ENCODE measurements around the gene KRTAP25-1. TPM values are rescaled to one million over a fixed set of nuclear protein-coding genes. Genes with fewer than 3 reads are reported as not detected.

The KRTAP25-1 gene
- total RNA-seq, 2 donors from 2014 or later = not detected

Other genes with a start within 250 kb of the KRTAP25-1 start
- not detected for gene CLDN17, start 122.7 kb downstream of the KRTAP25-1 start, total RNA-seq
- gene CLDN8, start 73.4 kb downstream of the KRTAP25-1 start, total RNA-seq = not detected
- not detected for gene KRTAP24-1, start 6.6 kb downstream of the KRTAP25-1 start, total RNA-seq
- gene KRTAP26-1, start 30.8 kb upstream of the KRTAP25-1 start, total RNA-seq = not detected
- not detected for gene KRTAP27-1, start 48.2 kb upstream of the KRTAP25-1 start, total RNA-seq
- not detected for gene KRTAP23-1, start 59.1 kb upstream of the KRTAP25-1 start, total RNA-seq
- not detected for gene KRTAP13-2, start 82.8 kb upstream of the KRTAP25-1 start, total RNA-seq
- gene KRTAP13-1, start 106.5 kb upstream of the KRTAP25-1 start, total RNA-seq = not detected
- gene KRTAP13-3, start 136.4 kb upstream of the KRTAP25-1 start, total RNA-seq = not detected
- not detected for gene KRTAP13-4, start 140.7 kb upstream of the KRTAP25-1 start, total RNA-seq
- gene KRTAP15-1, start 150.8 kb upstream of the KRTAP25-1 start, total RNA-seq = not detected
- gene KRTAP19-1, start 190.9 kb upstream of the KRTAP25-1 start, total RNA-seq = not detected
- not detected for gene KRTAP19-2, start 197.9 kb upstream of the KRTAP25-1 start, total RNA-seq
- not detected for gene KRTAP19-3, start 202.5 kb upstream of the KRTAP25-1 start, total RNA-seq
- not detected for gene KRTAP19-4, start 207.7 kb upstream of the KRTAP25-1 start, total RNA-seq
- not detected for gene KRTAP19-5, start 212.6 kb upstream of the KRTAP25-1 start, total RNA-seq

Measured in natural killer cell treated with Interleukin-12 subunit alpha and Interleukin-12 subunit beta and Interleukin-15 and Interleukin-18, amount 100 ng/mL, for 72 hours (primary cell).